ENCODE results near the gene LUC7L3. TPM values are rescaled to one million over a fixed set of nuclear protein-coding genes. Genes with fewer than 3 reads are reported as not detected.

LUC7L3 gene
- total RNA-seq, 1 experiment from 2014 or later: 184 TPM

- CTCF ChIA-PET: interaction anchor here (0.9 to 2.3 kb wide), 8 partner anchors 10 to 485 kb away, joined by 3 to 11 read pairs (median 6); no protein-coding TSS in a partner anchor
- peak overlapping the region; percentile 97 for H3K27ac ChIP-seq (ENCODE audit: low read depth, low read length)
- no peaks in the 10 kb centered on the region for H3K79me2 ChIP-seq (ENCODE audit: insufficient read depth, low read length)
- no peak for ATAC-seq
- peak overlapping the region; percentile 79 for H3K4me2 ChIP-seq (ENCODE audit: low read length)
- BruUV-seq (replicated peaks): no TSS peak
- intact Hi-C loops (cut with micrococcal nuclease): no loop called here
- H3K9me3 ChIP-seq (ENCODE audit: control insufficient read depth in 1 of 2, insufficient read depth in 1 of 2, low read depth in 1 of 2, low read length in 2 of 2): no peaks in the 10 kb centered on the region
- H3K9me2 ChIP-seq (ENCODE audit: insufficient read depth): no peaks in the 10 kb centered on the region
- peaks cover 84 to 98% of the 10 kb centered on the region in 2 experiments for H3K4me1 ChIP-seq (ENCODE audit: control insufficient read depth in 1 of 2, insufficient read depth in 2 of 2, low read length in 2 of 2)
- H4K20me1 ChIP-seq (ENCODE audit: insufficient read depth): no peaks in the 10 kb centered on the region
- H3K27me3 ChIP-seq (ENCODE audit: insufficient read depth, low read length): no peaks in the 10 kb centered on the region
- no peaks in the 10 kb centered on the region for H3K36me3 ChIP-seq (ENCODE audit: control insufficient read depth in 1 of 2, insufficient read depth in 2 of 2, low read length in 2 of 2)
- peak overlapping the region; percentile 71 for H3K9ac ChIP-seq (ENCODE audit: low read length)
- TF ChIP-seq ATF3 (IDR thresholded peaks at IDR 0.05) (no peak), CEBPB (IDR thresholded peaks at IDR 0.05; ENCODE audit: low read depth) (no peak), CBX3 (IDR thresholded peaks at IDR 0.05; ENCODE audit: low read depth) (no peak), ZBTB33 (IDR thresholded peaks at IDR 0.05; ENCODE audit: extremely low read depth, insufficient replicate concordance, low read length) (no peak), MAX (IDR thresholded peaks at IDR 0.05) (no peak; the same call in 1 of the 2 replicates), TCF7L2 (IDR thresholded peaks at IDR 0.05; ENCODE audit: borderline replicate concordance, extremely low read depth, insufficient read depth, insufficient read length) (no peak), RAD21 (IDR thresholded peaks at IDR 0.05; ENCODE audit: low read depth) (no peak), POLR2AphosphoS5 (IDR thresholded peaks at IDR 0.05; ENCODE audit: low read depth, low read length) (no peak), CTCF (IDR thresholded peaks at IDR 0.05 in 2 of 3, conservative IDR thresholded peaks at IDR 0.05 in 1 of 3; ENCODE audit: borderline replicate concordance in 1 of 3, insufficient read depth in 1 of 3, low read depth in 2 of 3, low read length in 2 of 3) (no peak), ZNF274 (IDR thresholded peaks at IDR 0.05; ENCODE audit: low read depth, low read length) (no peak), EZH2 (IDR thresholded peaks at IDR 0.05) (no peak), EZH2phosphoT487 (IDR thresholded peaks at IDR 0.05; ENCODE audit: borderline replicate concordance) (no peak), ZFX (IDR thresholded peaks at IDR 0.05) (no peak), FOSL1 (IDR thresholded peaks at IDR 0.05; ENCODE audit: low read depth) (no peak), POLR2A (IDR thresholded peaks at IDR 0.05; ENCODE audit: borderline replicate concordance, extremely low read depth, insufficient read depth, insufficient read length) (no peak), YY1 (IDR thresholded peaks at IDR 0.05; ENCODE audit: extremely low read depth, insufficient replicate concordance, low read depth, low read length) (no peak), REST (IDR thresholded peaks at IDR 0.05; ENCODE audit: low read depth) (no peak), SIN3A (IDR thresholded peaks at IDR 0.05; ENCODE audit: low read depth) (no peak), JUND (IDR thresholded peaks at IDR 0.05) (no peak)
- DNase-seq (ENCODE audit: low read depth, low spot score): no peak
- POLR2A ChIA-PET: interaction anchor here (0.6 to 4.9 kb wide), 10 partner anchors 8 to 1019 kb away, joined by 3 to 36 read pairs (median 6); no protein-coding TSS in a partner anchor
- no peak overlapping the region for H2AFZ ChIP-seq (ENCODE audit: low read depth, low read length, poor library complexity, severe bottlenecking)
- RAD21 ChIA-PET (ENCODE audit: low non-redundant PET in 1 of 2, low total read pairs in 2 of 2, uncharacterized antibody in 2 of 2, unreplicated experiment in 2 of 2): interaction anchor here (0.8 to 1.7 kb wide), 3 partner anchors 46 to 55 kb away, joined by 3 to 5 read pairs (median 3); no protein-coding TSS in a partner anchor
- peak overlapping the region; percentile 18 to 48 for H3K4me3 ChIP-seq (replicated peaks in 1 of 2; ENCODE audit: low read depth in 1 of 2, low read length in 2 of 2)
These were observed 34.1 kb upstream of the LUC7L3 start for GRCh38 chr17:50685334-50685665.
